Testis (tissue), 3 donors: Measurements from ENCODE around the gene IL18RAP. TPM values are rescaled to one million over a fixed set of nuclear protein-coding genes. Genes with fewer than 3 reads are reported as not detected.

Source experiments
- DNase-seq: peaks from one replicate; pipeline ENCODE4 v3.0.0-alpha.2; 2019
- H3K27ac ChIP-seq, 2 donors: fragments of 200-600 bp; sonication (generic); one replicate each; pipeline ENCODE4 v1.5.1; 2019
- H3K27me3 ChIP-seq: fragments of 200-600 bp; sonication (generic); one replicate; pipeline ENCODE4 v1.5.1; 2019
- H3K36me3 ChIP-seq: fragments of 200-600 bp; sonication (generic); one replicate; pipeline ENCODE4 v1.5.1; 2017; ENCODE audit warnings: low read depth; ENCODE audit errors: missing control alignments
- H3K4me1 ChIP-seq: fragments of 200-600 bp; sonication (generic); one replicate; pipeline ENCODE4 v1.5.1; 2019
- H3K4me3 ChIP-seq, 2 donors: fragments of 200-600 bp; sonication (generic); one replicate each; pipeline ENCODE4 v1.5.1; 2017 to 2019
- H3K9me3 ChIP-seq: fragments of 200-600 bp; sonication (generic); one replicate; pipeline ENCODE4 v1.5.1; 2017
- POLR2A ChIP-seq: fragments of 450-650 bp; IDR thresholded peaks from one replicate; pipeline ENCODE4 v1.6.1; 2017; ENCODE audit warnings: antibody characterized with exemption, mild to moderate bottlenecking, moderate library complexity
- WGBS, 2 donors: methylation state at CpG; one replicate each; pipeline ENCODE4 v1.1.5; 2018; 5-methylcytosine and 5-hydroxymethylcytosine counted together
- intact Hi-C: fragments of 100-400 bp; cut with DNase I; formaldehyde crosslinking; loops from one replicate; pipeline ENCODE4 v1.15.1; 2023; ENCODE audit warnings: low total_unique reads
- polyA plus RNA-seq: library from polyadenylated mRNA; stranded (reverse); fragments of 350-450 nt; fragmentation: Illumina TruSeq; extraction: RNeasy Lipid Tissue Mini Kit (QIAGEN cat#74804); gene quantifications from one replicate; pipeline ENCODE4 v1.2.3, GENCODE V29; 2014; ENCODE audit warnings: low read depth, low replicate concordance; ENCODE audit not compliant: insufficient read depth
- total RNA-seq, 2 donors: library from RNA; depleted of rRNA; stranded (reverse); fragments of >200 nt; gene quantifications; one replicate each; pipeline ENCODE4 v1.2.3, GENCODE V29; 2016
- TF ChIP-seq, protein P1 (sequence below), 3 experiments: fragments of 450-650 bp in 2 of 3; fragments of 200-600 bp in 1 of 3; sonication (generic) in 1 of 3; IDR thresholded peaks; one replicate each; pipeline ENCODE4 v1.5.1; 2016 to 2019; ENCODE audit warnings: antibody characterized with exemption in 3 of 3, mild to moderate bottlenecking in 2 of 3, moderate library complexity in 1 of 3

Gene IL18RAP
- total and polyA plus RNA-seq, 3 donors from 2014 or later, result 0.16 to 2.4 (median 0.47) TPM

DNA sequence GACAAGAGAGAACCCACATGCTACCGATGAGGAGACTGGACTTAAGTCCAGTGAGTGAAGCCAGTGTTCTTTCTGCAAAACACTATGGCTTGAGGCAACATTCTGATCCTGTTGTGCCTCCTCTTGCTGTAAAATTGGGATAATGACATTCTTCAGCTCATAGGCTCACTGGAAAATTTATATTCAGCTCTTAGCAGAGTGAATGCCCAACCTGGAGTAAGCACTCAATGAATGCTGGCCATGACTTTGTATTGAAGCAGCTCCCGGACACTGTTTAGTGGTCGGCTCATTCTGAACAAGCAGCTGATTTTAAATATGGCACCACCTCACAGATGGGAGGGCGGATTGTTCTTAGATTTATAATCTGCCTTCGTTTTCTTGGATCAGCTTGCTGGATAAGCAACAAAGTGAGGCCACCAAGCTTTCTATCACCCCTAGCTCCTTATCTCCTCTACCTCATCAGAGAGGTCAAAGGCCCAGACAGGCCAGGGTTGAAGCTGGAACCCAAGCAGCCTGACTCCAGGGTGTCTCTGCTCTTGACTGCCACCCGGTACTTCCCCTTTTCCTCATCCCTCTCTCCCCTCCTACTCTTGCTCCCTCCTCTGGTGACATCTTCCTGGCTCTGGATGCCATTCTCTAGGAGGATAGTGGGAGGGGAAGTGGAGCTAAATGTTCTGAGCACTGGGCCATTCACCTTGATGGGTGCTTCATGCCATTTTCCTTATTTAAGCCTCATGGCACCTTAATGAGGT, 61.5 kb downstream of the IL18RAP start:
- H3K27ac ChIP-seq, result no peak overlapping the region
- H3K36me3 ChIP-seq, result no peaks in the 10 kb centered on the region
- intact Hi-C loops, result no loop called here
- WGBS, 2 donors, result 79 to 80% methylated on average over 6 of the region's 6 CpGs
- TF ChIP-seq, protein P1, sequence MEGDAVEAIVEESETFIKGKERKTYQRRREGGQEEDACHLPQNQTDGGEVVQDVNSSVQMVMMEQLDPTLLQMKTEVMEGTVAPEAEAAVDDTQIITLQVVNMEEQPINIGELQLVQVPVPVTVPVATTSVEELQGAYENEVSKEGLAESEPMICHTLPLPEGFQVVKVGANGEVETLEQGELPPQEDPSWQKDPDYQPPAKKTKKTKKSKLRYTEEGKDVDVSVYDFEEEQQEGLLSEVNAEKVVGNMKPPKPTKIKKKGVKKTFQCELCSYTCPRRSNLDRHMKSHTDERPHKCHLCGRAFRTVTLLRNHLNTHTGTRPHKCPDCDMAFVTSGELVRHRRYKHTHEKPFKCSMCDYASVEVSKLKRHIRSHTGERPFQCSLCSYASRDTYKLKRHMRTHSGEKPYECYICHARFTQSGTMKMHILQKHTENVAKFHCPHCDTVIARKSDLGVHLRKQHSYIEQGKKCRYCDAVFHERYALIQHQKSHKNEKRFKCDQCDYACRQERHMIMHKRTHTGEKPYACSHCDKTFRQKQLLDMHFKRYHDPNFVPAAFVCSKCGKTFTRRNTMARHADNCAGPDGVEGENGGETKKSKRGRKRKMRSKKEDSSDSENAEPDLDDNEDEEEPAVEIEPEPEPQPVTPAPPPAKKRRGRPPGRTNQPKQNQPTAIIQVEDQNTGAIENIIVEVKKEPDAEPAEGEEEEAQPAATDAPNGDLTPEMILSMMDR (IDR thresholded peaks at IDR 0.05), result no peak
- TF ChIP-seq POLR2A, result no peak
- H3K27me3 ChIP-seq, result no peaks in the 10 kb centered on the region
- no peaks in the 10 kb centered on the region for H3K9me3 ChIP-seq
- DNase-seq, result no peak
- no peak overlapping the region for H3K4me3 ChIP-seq
- no peaks in the 10 kb centered on the region for H3K4me1 ChIP-seq

DNA sequence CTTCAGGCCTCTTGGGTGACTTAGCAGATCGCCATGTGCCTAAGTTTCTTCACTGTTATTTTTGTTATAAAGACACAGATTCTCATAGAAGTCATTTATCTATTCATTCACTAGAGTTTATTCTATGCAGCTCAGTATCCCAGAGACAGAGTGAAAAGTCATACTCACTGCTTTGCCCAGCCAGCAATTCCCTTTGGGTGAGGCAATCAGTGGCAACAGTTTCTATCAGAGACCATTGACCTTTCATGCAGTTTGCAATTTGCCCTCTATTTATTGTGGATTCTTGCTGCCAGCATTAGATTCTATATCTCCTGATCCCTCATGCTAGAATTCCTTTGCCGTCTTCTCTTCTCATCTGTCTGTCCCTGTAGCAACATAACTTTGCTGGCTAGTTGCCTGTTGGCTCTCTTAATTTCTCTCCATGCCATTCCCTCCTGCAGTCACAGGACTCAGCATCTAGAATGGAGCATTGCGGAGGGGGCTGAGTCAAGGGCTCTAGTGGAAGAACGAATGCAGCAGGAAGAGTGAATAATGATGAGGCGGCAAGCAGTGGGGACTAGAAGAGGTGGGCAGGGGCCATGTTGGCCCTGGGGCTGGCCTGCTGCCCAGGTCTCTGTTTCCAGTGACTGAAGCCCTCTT, 62.3 kb downstream of the IL18RAP start:
- H3K9me3 ChIP-seq, result no peaks in the 10 kb centered on the region
- H3K36me3 ChIP-seq, result no peaks in the 10 kb centered on the region
- H3K27ac ChIP-seq, result no peak overlapping the region
- H3K4me3 ChIP-seq, result no peak overlapping the region
- no peaks in the 10 kb centered on the region for H3K27me3 ChIP-seq
- no peaks in the 10 kb centered on the region for H3K4me1 ChIP-seq
- intact Hi-C loops, result no loop called here
- 69 to 79% methylated on average over 5 of the region's 5 CpGs for WGBS, 2 donors
- DNase-seq, result no peak
- TF ChIP-seq POLR2A, result no peak
- TF ChIP-seq, protein P1 (IDR thresholded peaks at IDR 0.05), result no peak

DNA sequence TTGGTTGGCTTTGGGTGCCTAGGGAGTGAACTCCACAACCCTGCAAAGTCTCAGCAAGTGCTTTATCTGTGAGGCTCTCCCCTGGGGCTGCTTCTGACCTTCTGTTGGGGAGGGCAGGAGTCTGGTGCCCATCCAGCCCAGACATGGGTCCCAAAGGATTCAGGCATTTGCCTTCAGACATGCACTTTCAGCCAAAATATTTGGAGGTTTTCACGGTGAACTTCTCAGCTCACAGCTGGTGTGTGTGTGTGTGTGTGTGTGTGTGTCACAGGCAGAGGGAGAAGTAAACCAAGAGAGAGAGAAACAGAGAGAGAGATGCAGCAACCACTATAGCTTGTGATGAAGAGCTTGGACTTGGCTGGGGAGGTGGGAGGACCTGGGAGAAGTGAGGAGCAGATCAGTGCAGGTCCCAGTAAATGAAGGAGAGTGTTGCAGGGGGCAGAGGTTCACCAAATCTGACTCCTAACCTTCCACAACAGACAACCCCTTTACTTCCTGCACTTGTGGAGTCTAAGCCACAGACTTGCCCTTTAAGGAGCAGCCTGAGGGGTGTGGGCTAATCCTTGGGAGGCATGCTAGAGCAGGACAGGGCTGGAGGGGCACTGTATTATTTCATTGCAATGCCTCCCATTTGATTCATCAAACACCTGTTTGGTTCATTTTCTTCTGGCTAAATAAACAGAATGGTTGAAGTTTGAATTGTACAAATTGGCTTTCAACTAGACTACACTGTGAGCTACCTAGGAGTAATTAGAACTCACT, 64.2 kb downstream of the IL18RAP start:
- Histone ChIP-seq H3K4me3 (no peak overlapping the region), H3K9me3 (no peaks in the 10 kb centered on the region), H3K27me3 (no peaks in the 10 kb centered on the region), H3K4me1 (no peaks in the 10 kb centered on the region), H3K27ac (no peak overlapping the region), H3K36me3 (no peaks in the 10 kb centered on the region)
- no peak for DNase-seq
- TF ChIP-seq, protein P1 (IDR thresholded peaks at IDR 0.05), result no peak
- no peak for TF ChIP-seq POLR2A
- intact Hi-C loops, result no loop called here
- WGBS, 2 donors, result 57 to 63% methylated on average over 1 of the region's 1 CpG

DNA sequence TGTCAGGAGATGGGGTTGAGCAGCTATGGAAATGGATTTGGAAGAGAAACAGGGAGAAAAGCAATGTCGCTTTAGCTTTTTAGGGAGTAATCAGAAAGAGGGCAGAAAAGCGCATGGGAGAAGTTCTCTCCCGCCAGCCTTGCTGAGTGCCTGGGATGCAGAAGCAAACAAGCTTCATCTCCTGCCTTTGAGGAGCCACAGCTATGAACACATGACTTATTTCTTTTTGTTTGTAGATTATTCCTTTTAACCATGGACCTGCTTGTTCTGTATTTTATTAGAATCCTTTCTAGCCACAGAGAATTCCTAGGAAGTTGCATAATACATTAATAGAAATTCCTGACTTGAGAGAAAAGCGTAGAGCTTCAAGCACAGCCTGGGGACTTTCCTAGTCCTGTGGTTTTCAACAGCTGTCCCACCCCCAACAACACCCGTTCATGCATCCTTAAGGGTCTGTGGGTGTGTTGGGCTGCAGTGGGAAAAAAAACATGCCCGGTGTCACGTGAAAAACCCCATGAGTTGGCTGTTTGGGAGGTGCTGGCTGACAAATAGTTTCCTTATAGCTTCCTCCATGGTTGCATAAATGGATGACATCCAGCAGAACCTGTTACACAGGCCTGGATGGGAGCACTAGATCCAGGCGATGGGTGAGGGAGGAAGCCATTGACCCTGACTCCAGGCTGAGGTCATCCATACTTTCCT, 65.0 kb downstream of the IL18RAP start:
- WGBS, 2 donors, result 81% methylated on average over 8 of the region's 8 CpGs
- H3K4me1 ChIP-seq, result no peaks in the 10 kb centered on the region
- no peak for TF ChIP-seq POLR2A
- TF ChIP-seq, protein P1 (IDR thresholded peaks at IDR 0.05), result no peak
- intact Hi-C loops, result no loop called here
- no peak overlapping the region for H3K27ac ChIP-seq
- H3K27me3 ChIP-seq, result no peaks in the 10 kb centered on the region
- no peak for DNase-seq
- no peak overlapping the region for H3K4me3 ChIP-seq
- H3K36me3 ChIP-seq, result no peaks in the 10 kb centered on the region
- H3K9me3 ChIP-seq, result no peaks in the 10 kb centered on the region
